ENCODE results near the gene USE1.

The USE1 gene

DNA sequence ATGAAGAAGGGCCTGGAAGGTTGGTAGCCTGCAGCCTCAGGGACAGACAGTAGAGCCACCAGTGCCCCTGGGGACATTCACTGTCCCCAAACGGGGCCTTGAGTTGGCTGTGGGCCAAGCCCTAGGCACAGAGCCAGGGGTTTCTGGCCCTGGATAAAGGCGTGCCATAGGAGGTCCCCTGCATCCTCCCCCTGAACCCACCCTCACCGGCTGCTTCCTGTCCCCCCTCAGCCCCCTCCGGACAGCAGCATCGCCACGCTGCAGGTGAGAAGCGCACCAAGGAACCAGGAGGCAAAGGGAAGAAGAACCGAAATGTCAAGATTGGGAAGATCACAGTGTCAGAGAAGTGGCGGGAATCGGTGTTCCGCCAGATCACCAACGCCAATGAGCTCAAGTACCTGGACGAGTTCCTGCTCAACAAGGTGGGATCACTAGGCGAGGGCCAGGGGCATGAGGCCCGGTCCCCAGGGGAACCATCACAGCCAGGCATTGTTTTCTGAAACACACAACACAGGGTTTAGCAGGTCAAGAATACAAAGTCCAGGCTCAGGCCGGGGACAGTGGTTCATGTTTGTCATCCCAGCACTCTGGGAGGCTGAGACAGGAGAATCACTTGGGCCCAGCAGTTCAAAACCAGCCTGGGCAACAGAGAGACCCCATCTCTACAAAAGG is 14.6 kb upstream of the USE1 start:
- no peak overlapping the region for H3K4me3 ChIP-seq (ENCODE audit: low read depth, low read length)
- TF ChIP-seq POLR2A (IDR thresholded peaks at IDR 0.05; ENCODE audit: extremely low read depth, insufficient read length) = no peak
- TF ChIP-seq, protein P1, sequence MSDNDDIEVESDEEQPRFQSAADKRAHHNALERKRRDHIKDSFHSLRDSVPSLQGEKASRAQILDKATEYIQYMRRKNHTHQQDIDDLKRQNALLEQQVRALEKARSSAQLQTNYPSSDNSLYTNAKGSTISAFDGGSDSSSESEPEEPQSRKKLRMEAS (IDR thresholded peaks at IDR 0.05; ENCODE audit: low read depth, low read length) = no peak
- no peak for TF ChIP-seq CTCF (IDR thresholded peaks at IDR 0.05; ENCODE audit: low read depth, low read length)
- TF ChIP-seq MYC (IDR thresholded peaks at IDR 0.05; ENCODE audit: low read depth, low read length) = no peak
- DNase-seq (ENCODE audit: low read depth) = no peak

DNA sequence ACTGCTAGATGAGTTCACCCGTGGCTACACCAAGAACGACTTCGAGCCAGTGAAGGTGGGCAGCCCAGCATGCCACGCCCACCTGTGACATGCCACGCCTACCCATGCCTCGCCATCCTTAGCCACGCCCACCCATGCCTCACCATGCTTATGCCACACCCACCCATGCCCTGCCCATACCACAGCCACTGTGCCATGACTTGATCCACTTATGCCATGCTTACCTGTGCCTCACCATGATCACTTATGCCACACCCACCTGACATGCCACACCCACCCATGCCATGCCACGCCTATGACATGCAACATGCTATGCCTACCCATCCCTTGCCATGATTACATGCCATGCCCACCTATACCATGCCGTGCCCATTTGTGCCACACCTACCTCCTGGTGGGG is 12.9 kb upstream of the USE1 start:
- no peak overlapping the region for H3K4me3 ChIP-seq (ENCODE audit: low read depth, low read length)
- no peak for TF ChIP-seq CTCF (IDR thresholded peaks at IDR 0.05; ENCODE audit: low read depth, low read length)
- DNase-seq (ENCODE audit: low read depth) = no peak

DNA sequence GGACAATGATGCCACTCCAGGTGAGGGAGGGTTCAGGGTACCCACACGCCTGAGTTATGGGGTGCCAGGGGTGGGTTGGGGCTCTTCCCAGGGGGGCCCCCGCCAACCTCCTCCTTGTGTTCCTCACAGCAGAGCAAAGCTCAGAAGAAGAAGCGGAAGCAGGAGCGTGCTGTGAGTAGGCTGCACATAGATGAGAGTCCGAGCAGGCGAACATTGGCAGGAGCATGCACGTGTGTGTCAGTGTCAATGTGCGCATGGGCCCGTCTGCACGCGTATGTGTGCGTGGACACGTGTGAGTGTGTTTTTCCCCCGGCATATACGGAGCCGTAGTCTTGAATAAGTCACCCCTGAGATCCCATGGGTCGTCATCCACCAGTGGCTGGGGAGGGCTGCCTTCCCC is 12.4 kb upstream of the USE1 start:
- TF ChIP-seq, protein P1 (IDR thresholded peaks at IDR 0.05; ENCODE audit: low read depth, low read length) = no peak
- TF ChIP-seq MYC (IDR thresholded peaks at IDR 0.05; ENCODE audit: low read depth, low read length) (no peak), POLR2A (IDR thresholded peaks at IDR 0.05; ENCODE audit: extremely low read depth, insufficient read length) (no peak), CTCF (IDR thresholded peaks at IDR 0.05; ENCODE audit: low read depth, low read length) (no peak)
- DNase-seq (ENCODE audit: low read depth) = no peak
- H3K4me3 ChIP-seq (ENCODE audit: low read depth, low read length) = no peak overlapping the region

DNA sequence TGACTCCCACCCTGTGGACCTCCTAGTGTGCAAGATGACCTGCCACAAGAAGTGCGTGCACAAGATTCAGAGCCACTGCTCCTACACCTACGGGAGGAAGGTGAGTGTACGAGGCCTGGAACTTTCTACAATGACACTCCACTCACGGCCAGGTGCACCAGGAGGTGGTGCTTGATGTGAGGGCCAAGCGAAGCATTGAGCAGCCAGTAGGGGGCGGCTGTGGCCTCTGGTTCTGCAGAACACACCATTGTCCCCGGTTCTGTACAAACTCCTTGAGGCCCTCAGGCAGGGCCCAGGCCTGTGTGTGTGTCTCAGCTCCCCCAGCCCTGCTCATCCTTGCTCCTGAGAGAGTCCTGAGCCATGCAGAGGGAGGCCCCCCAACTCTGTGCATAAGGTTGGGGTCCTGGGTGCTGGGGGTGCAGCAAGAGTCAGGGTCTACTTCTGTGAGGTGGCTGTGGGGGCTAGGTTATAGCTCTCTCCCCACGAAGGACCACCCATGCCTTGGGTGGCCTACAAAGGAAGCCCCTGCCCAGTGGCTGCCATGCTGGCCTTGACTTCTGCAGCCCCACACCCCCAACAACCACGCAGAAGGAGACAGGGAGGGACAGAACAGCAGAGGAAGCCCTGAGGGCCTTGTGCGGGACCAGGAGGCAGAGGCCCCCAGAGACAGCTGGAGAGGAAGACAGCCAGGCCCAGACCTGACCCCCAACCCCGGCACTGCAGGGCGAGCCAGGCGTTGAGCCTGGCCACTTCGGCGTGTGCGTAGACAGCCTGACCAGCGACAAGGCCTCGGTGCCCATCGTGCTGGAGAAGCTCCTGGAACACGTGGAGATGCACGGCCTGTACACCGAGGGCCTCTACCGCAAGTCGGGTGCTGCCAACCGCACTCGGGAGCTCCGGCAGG is 9.7 kb upstream of the USE1 start:
- DNase-seq (ENCODE audit: low read depth) = peak; percentile 67
- peak; percentile 83 for TF ChIP-seq CTCF (IDR thresholded peaks at IDR 0.05; ENCODE audit: low read depth, low read length)
- TF ChIP-seq, protein P1 (IDR thresholded peaks at IDR 0.05; ENCODE audit: low read depth, low read length) = no peak
- no peak overlapping the region for H3K4me3 ChIP-seq (ENCODE audit: low read depth, low read length)

GRCh38 chr19:17206736-17207581 is 8.2 kb upstream of the USE1 start:
- no peak overlapping the region for H3K4me3 ChIP-seq (ENCODE audit: low read depth, low read length)
- DNase-seq (ENCODE audit: low read depth) = no peak
- TF ChIP-seq, protein P1 (IDR thresholded peaks at IDR 0.05; ENCODE audit: low read depth, low read length) = no peak
- TF ChIP-seq POLR2A (IDR thresholded peaks at IDR 0.05; ENCODE audit: extremely low read depth, insufficient read length) (no peak), MYC (IDR thresholded peaks at IDR 0.05; ENCODE audit: low read depth, low read length) (no peak), CTCF (IDR thresholded peaks at IDR 0.05; ENCODE audit: low read depth, low read length) (no peak)

Measured in NB4 (cell line).